Gastroesophageal sphincter (tissue), 3 donors: Measurements from ENCODE around the gene TMEFF2.

Experiments
- EP300 ChIP-seq: sonication (generic); formaldehyde crosslinking; IDR thresholded peaks from one replicate; pipeline ENCODE4 v1.6.1; 2017; ENCODE audit warnings: antibody characterized with exemption, mild to moderate bottlenecking
- POLR2A ChIP-seq, 2 donors: fragments of 450-650 bp; IDR thresholded peaks; one replicate each; pipeline ENCODE4 v1.6.1; 2017; ENCODE audit warnings: antibody characterized with exemption in 2 of 2, mild to moderate bottlenecking in 2 of 2, moderate library complexity in 1 of 2
- TF ChIP-seq, protein P1 (sequence below), 4 experiments: fragments of 200-600 bp in 2 of 4; fragments of 450-650 bp in 2 of 4; sonication (generic) in 1 of 4; IDR thresholded peaks; one replicate each; pipeline ENCODE4 v1.5.1; 2017 to 2019; ENCODE audit warnings: antibody characterized with exemption in 4 of 4, mild to moderate bottlenecking in 2 of 4, moderate library complexity in 2 of 4

DNA sequence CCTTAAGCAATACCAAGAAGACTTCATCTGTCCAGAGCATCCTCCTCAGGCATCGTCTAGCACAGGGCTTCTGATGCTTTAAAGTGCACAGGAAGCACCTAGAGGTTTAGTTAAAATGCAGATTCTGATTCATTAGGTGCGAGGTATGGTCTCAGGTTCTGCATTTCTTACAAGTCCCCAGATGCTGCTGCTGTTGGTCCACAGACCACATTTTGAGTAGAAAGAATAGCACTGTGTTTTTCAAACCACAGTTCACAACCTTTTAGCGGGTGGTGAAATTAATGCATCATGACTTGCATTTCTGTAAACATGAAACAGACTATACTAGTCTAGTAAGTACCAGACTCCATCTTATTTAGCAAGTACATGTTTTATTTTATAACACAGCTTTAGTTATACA, 134.6 kb downstream of the TMEFF2 start:
- TF ChIP-seq, protein P1, sequence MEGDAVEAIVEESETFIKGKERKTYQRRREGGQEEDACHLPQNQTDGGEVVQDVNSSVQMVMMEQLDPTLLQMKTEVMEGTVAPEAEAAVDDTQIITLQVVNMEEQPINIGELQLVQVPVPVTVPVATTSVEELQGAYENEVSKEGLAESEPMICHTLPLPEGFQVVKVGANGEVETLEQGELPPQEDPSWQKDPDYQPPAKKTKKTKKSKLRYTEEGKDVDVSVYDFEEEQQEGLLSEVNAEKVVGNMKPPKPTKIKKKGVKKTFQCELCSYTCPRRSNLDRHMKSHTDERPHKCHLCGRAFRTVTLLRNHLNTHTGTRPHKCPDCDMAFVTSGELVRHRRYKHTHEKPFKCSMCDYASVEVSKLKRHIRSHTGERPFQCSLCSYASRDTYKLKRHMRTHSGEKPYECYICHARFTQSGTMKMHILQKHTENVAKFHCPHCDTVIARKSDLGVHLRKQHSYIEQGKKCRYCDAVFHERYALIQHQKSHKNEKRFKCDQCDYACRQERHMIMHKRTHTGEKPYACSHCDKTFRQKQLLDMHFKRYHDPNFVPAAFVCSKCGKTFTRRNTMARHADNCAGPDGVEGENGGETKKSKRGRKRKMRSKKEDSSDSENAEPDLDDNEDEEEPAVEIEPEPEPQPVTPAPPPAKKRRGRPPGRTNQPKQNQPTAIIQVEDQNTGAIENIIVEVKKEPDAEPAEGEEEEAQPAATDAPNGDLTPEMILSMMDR (IDR thresholded peaks at IDR 0.05) = no peak
- TF ChIP-seq POLR2A (IDR thresholded peaks at IDR 0.05) = no peak
- no peak for TF ChIP-seq EP300
